ENCODE data around the gene PCDHA8. TPM values are rescaled to one million over a fixed set of nuclear protein-coding genes. Genes with fewer than 3 reads are reported as not detected.
A peak's percentile ranks its signal among the peaks of the same experiment; 100 is the strongest.
"Not testable (repeated sequence)": the region's sequence is repeated elsewhere in the genome, so short reads cannot be mapped to it uniquely, and the experiment has no call there.

The PCDHA8 gene
- total RNA-seq, 1 donor from 2014 or later: 14.6 TPM

DNA sequence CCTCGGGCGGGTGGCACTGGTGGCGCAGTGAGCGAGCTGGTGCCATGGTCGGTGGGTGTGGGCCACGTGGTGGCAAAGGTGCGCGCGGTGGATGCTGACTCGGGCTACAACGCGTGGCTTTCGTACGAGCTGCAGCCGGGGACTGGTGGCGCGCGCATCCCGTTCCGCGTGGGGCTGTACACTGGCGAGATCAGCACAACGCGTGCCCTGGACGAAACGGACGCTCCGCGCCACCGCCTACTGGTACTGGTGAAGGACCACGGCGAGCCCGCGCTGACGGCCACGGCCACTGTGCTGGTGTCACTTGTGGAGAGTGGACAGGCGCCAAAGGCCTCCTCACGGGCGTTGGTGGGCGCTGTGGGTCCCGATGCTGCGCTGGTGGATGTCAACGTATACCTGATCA lies 32.1 kb upstream of the PCDHA8 start:
- no peak overlapping the region for H3K27ac Mint-ChIP-seq (ENCODE audit: unreplicated experiment)
- peaks cover 48% of the 10 kb centered on the region for H3K36me3 Mint-ChIP-seq (ENCODE audit: unreplicated experiment)
- DNase-seq: no peak
- peaks cover 25% of the 10 kb centered on the region for H3K9me3 Mint-ChIP-seq (ENCODE audit: unreplicated experiment)
- no peaks in the 10 kb centered on the region for H3K27me3 Mint-ChIP-seq (ENCODE audit: unreplicated experiment)
- peak overlapping the region; percentile 52 for H3K4me3 Mint-ChIP-seq (ENCODE audit: unreplicated experiment)
- peaks cover 5% of the 10 kb centered on the region for H3K4me1 Mint-ChIP-seq (ENCODE audit: low read depth, unreplicated experiment)
- TF ChIP-seq, protein P1, sequence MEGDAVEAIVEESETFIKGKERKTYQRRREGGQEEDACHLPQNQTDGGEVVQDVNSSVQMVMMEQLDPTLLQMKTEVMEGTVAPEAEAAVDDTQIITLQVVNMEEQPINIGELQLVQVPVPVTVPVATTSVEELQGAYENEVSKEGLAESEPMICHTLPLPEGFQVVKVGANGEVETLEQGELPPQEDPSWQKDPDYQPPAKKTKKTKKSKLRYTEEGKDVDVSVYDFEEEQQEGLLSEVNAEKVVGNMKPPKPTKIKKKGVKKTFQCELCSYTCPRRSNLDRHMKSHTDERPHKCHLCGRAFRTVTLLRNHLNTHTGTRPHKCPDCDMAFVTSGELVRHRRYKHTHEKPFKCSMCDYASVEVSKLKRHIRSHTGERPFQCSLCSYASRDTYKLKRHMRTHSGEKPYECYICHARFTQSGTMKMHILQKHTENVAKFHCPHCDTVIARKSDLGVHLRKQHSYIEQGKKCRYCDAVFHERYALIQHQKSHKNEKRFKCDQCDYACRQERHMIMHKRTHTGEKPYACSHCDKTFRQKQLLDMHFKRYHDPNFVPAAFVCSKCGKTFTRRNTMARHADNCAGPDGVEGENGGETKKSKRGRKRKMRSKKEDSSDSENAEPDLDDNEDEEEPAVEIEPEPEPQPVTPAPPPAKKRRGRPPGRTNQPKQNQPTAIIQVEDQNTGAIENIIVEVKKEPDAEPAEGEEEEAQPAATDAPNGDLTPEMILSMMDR (IDR thresholded peaks at IDR 0.05; ENCODE audit: partially characterized antibody, unreplicated experiment): no peak

DNA sequence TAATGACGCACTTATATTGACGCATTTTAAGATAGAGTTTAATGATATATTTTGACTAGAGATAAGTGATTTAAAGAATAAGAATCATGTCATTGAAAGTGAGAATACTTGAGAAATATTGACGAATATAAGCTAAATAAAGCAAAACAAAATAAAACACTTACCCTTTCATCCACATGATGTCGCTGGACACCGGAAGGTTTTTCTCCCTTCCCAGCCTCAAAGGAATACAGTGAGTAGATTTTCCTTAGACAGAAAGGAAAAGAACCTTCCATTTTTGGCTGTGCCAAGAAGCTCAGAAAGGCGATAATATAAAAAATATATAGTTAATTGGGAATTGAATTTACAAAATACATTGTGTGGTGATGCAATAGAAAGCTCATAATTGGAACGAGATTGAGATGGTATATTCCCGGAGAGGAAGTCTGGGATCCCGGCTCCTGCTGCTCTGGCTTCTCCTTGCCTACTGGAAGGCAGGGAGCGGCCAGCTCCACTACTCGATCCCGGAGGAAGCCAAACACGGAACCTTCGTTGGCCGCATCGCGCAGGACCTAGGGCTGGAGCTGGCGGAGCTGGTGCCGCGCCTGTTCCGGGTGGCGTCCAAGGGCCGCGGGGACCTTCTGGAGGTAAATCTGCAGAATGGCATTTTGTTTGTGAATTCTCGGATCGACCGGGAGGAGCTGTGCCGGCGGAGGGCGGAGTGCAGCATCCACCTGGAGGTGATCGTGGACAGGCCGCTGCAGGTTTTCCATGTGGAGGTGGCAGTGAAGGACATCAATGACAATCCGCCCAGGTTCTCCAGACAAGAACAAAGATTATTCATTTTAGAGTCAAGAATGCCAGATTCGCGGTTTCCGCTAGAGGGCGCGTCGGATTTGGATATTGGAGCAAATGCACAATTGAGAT lies 19.4 kb upstream of the PCDHA8 start, which contains the start of gene PCDHA5:
PCDHA5 (plus strand) TSS at position 239 of the 906 bp plus-strand sequence.
- peaks cover 31% of the 10 kb centered on the region for H3K36me3 Mint-ChIP-seq (ENCODE audit: unreplicated experiment)
- H3K9me3 Mint-ChIP-seq (ENCODE audit: unreplicated experiment): peaks cover 9% of the 10 kb centered on the region
- no peak within 1 kb of the TSS for H3K27ac Mint-ChIP-seq (ENCODE audit: unreplicated experiment)
- TF ChIP-seq, protein P1 (IDR thresholded peaks at IDR 0.05; ENCODE audit: partially characterized antibody, unreplicated experiment): no peak
- no peak for DNase-seq
- H3K4me3 Mint-ChIP-seq (ENCODE audit: unreplicated experiment): no peak within 1 kb of the TSS
- H3K4me1 Mint-ChIP-seq (ENCODE audit: low read depth, unreplicated experiment): no peaks in the 10 kb centered on the region
- H3K27me3 Mint-ChIP-seq (ENCODE audit: unreplicated experiment): no peaks in the 10 kb centered on the region

- H3K4me1 Mint-ChIP-seq (ENCODE audit: low read depth, unreplicated experiment): peaks cover 1% of the 10 kb centered on the region
- H3K4me3 Mint-ChIP-seq (ENCODE audit: unreplicated experiment): no peak overlapping the region
- TF ChIP-seq, protein P1 (IDR thresholded peaks at IDR 0.05; ENCODE audit: partially characterized antibody, unreplicated experiment): no peak
- no peak overlapping the region for H3K27ac Mint-ChIP-seq (ENCODE audit: unreplicated experiment)
- DNase-seq: no peak
- H3K36me3 Mint-ChIP-seq (ENCODE audit: unreplicated experiment): peaks cover 29% of the 10 kb centered on the region
- H3K9me3 Mint-ChIP-seq (ENCODE audit: unreplicated experiment): peaks cover 9% of the 10 kb centered on the region
- no peaks in the 10 kb centered on the region for H3K27me3 Mint-ChIP-seq (ENCODE audit: unreplicated experiment)
Measured at GRCh38 chr5:140822281-140822629, 18.7 kb upstream of the PCDHA8 start.

- not testable (repeated sequence) for DNase-seq
Measured at GRCh38 chr5:140822969-140823368, 18.0 kb upstream of the PCDHA8 start.

DNA sequence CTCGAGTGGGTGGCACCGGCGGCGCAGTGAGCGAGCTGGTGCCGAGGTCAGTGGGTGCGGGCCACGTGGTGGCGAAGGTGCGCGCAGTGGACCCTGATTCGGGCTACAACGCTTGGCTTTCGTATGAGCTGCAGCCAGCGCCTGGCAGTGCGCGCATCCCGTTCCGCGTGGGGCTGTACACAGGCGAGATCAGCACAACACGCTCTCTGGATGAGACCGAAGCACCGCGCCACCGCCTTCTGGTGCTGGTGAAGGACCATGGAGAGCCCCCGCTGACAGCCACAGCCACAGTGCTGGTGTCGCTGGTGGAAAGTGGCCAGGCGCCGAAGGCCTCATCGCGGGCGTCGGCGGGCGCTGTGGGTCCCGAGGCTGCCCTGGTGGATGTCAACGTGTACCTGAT lies 17.5 kb upstream of the PCDHA8 start:
- Mint-ChIP-seq H3K27ac (ENCODE audit: unreplicated experiment) (no peak overlapping the region), H3K27me3 (ENCODE audit: unreplicated experiment) (peaks cover 6% of the 10 kb centered on the region), H3K4me3 (ENCODE audit: unreplicated experiment) (no peak overlapping the region), H3K36me3 (ENCODE audit: unreplicated experiment) (peaks cover 28% of the 10 kb centered on the region), H3K4me1 (ENCODE audit: low read depth, unreplicated experiment) (peaks cover 3% of the 10 kb centered on the region), H3K9me3 (ENCODE audit: unreplicated experiment) (peaks cover 18% of the 10 kb centered on the region)
- TF ChIP-seq, protein P1 (IDR thresholded peaks at IDR 0.05; ENCODE audit: partially characterized antibody, unreplicated experiment): no peak
- DNase-seq: no peak

More at GRCh38 chr5:140822969-140823368, 18.0 kb upstream of the PCDHA8 start:
- H3K27me3 Mint-ChIP-seq (ENCODE audit: unreplicated experiment); H3K27ac Mint-ChIP-seq (ENCODE audit: unreplicated experiment); H3K4me3 Mint-ChIP-seq (ENCODE audit: unreplicated experiment); H3K4me1 Mint-ChIP-seq (ENCODE audit: low read depth, unreplicated experiment): not testable (repeated sequence)
- peaks cover 27% of the 10 kb centered on the region for H3K36me3 Mint-ChIP-seq (ENCODE audit: unreplicated experiment)
- H3K9me3 Mint-ChIP-seq (ENCODE audit: unreplicated experiment): peaks cover 14% of the 10 kb centered on the region
